ENCODE measurements around the gene MTM1.
A peak's percentile ranks its signal among the peaks of the same experiment; 100 is the strongest.

GRCh38 chrX:150680974-150681373 is 112.6 kb downstream of the MTM1 start:
- TF ChIP-seq, protein P1, sequence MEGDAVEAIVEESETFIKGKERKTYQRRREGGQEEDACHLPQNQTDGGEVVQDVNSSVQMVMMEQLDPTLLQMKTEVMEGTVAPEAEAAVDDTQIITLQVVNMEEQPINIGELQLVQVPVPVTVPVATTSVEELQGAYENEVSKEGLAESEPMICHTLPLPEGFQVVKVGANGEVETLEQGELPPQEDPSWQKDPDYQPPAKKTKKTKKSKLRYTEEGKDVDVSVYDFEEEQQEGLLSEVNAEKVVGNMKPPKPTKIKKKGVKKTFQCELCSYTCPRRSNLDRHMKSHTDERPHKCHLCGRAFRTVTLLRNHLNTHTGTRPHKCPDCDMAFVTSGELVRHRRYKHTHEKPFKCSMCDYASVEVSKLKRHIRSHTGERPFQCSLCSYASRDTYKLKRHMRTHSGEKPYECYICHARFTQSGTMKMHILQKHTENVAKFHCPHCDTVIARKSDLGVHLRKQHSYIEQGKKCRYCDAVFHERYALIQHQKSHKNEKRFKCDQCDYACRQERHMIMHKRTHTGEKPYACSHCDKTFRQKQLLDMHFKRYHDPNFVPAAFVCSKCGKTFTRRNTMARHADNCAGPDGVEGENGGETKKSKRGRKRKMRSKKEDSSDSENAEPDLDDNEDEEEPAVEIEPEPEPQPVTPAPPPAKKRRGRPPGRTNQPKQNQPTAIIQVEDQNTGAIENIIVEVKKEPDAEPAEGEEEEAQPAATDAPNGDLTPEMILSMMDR (IDR thresholded peaks at IDR 0.05): peak in 1 of 4 experiments; percentile 28
- no peak for TF ChIP-seq POLR2A (IDR thresholded peaks at IDR 0.05)
- TF ChIP-seq EP300 (IDR thresholded peaks at IDR 0.05): no peak

All from gastroesophageal sphincter (tissue), 3 donors.